ENCODE measurements around the gene SELL. TPM values are rescaled to one million over a fixed set of nuclear protein-coding genes. Genes with fewer than 3 reads are reported as not detected.
A peak's percentile ranks its signal among the peaks of the same experiment; 100 is the strongest.
"Not testable (repeated sequence)": the region's sequence is repeated elsewhere in the genome, so short reads cannot be mapped to it uniquely, and the experiment has no call there.

The SELL gene
- total RNA-seq, 2 experiments from 2014 or later, result 0.16 to 2.2 TPM

- H4K20me1 ChIP-seq (ENCODE audit: insufficient read depth, low read length), result no peaks in the 10 kb centered on the region
- H3K4me1 ChIP-seq (ENCODE audit: insufficient read depth, low read length, poor library complexity, severe bottlenecking), result peaks cover 44% of the 10 kb centered on the region
- no peaks in the 10 kb centered on the region for H3K36me3 ChIP-seq (ENCODE audit: insufficient read depth, low read length)
- no peak overlapping the region for H3K27ac ChIP-seq (ENCODE audit: low read depth, low read length, poor library complexity, severe bottlenecking)
- TF ChIP-seq, protein P1, sequence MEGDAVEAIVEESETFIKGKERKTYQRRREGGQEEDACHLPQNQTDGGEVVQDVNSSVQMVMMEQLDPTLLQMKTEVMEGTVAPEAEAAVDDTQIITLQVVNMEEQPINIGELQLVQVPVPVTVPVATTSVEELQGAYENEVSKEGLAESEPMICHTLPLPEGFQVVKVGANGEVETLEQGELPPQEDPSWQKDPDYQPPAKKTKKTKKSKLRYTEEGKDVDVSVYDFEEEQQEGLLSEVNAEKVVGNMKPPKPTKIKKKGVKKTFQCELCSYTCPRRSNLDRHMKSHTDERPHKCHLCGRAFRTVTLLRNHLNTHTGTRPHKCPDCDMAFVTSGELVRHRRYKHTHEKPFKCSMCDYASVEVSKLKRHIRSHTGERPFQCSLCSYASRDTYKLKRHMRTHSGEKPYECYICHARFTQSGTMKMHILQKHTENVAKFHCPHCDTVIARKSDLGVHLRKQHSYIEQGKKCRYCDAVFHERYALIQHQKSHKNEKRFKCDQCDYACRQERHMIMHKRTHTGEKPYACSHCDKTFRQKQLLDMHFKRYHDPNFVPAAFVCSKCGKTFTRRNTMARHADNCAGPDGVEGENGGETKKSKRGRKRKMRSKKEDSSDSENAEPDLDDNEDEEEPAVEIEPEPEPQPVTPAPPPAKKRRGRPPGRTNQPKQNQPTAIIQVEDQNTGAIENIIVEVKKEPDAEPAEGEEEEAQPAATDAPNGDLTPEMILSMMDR (conservative IDR thresholded peaks at IDR 0.05; ENCODE audit: low read length), result no peak
- TF ChIP-seq EZH2phosphoT487 (IDR thresholded peaks at IDR 0.05; ENCODE audit: borderline replicate concordance, low read depth, low read length), result no peak
- H3K9me3 ChIP-seq (ENCODE audit: low read length), result no peaks in the 10 kb centered on the region
- no peaks in the 10 kb centered on the region for H3K9me2 ChIP-seq (ENCODE audit: insufficient read depth, low read length)
- H3K79me2 ChIP-seq (ENCODE audit: insufficient read depth, low read depth, low read length), result no peaks in the 10 kb centered on the region
- intact Hi-C loops (cut with micrococcal nuclease; ENCODE audit: unreplicated experiment), result no loop called here
- no peak overlapping the region for H3K4me3 ChIP-seq (ENCODE audit: low read depth, low read length, poor library complexity, severe bottlenecking)
- no peak for DNase-seq (ENCODE audit: low spot score)
- H3K4me2 ChIP-seq (ENCODE audit: low read length), result peak overlapping the region; percentile 28; the same call in 1 of the 2 replicates
- peak overlapping the region; percentile 87 for H2AFZ ChIP-seq (ENCODE audit: low read length)
- BruUV-seq (replicated peaks), result no TSS peak
- ChIA-PET POLR2A (interaction anchor here (1.0 to 1.4 kb wide), 2 partner anchors 13 to 120 kb away, joined by 4 read pairs; a partner anchor contains a TSS), CTCF (ENCODE audit: unreplicated experiment) (no interaction called here)
Observed at GRCh38 chr1:169676001-169676400, 35.4 kb downstream of the SELL start.

GRCh38 chr1:169670836-169671235 is 40.6 kb downstream of the SELL start:
- H3K27ac ChIP-seq (ENCODE audit: low read depth, low read length, poor library complexity, severe bottlenecking), result no peak overlapping the region

DNA sequence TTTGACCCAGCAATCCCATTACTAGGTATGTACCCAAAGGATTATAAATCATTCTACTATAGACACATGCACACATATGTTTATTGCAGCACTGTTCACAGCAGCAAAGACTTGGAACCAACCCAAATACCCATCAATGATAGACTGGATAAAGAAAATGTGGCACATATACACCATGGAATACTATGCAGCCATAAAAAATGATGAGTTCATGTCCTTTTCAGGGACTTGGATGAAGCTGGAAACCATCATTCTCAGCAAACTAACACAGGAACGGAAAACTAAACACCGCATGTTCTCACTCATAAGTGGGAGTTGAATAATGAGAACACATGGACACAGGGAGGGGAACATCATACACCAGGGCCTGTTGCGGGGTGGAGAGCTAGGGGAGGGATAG is 41.2 kb downstream of the SELL start:
- H3K4me1 ChIP-seq (ENCODE audit: insufficient read depth, low read length, poor library complexity, severe bottlenecking); H3K4me2 ChIP-seq (ENCODE audit: low read length); H3K79me2 ChIP-seq (ENCODE audit: insufficient read depth, low read depth, low read length); H3K4me3 ChIP-seq (ENCODE audit: low read depth, low read length, poor library complexity, severe bottlenecking); intact Hi-C loops (cut with micrococcal nuclease; ENCODE audit: unreplicated experiment); H3K9me3 ChIP-seq (ENCODE audit: low read length); BruUV-seq (replicated peaks); H3K9me2 ChIP-seq (ENCODE audit: insufficient read depth, low read length); DNase-seq (ENCODE audit: low spot score); H3K27ac ChIP-seq (ENCODE audit: low read depth, low read length, poor library complexity, severe bottlenecking); H3K36me3 ChIP-seq (ENCODE audit: insufficient read depth, low read length); CTCF ChIA-PET (ENCODE audit: unreplicated experiment); H2AFZ ChIP-seq (ENCODE audit: low read length); H4K20me1 ChIP-seq (ENCODE audit: insufficient read depth, low read length): not testable (repeated sequence)
- POLR2A ChIA-PET, result interaction anchor here (0.6 to 0.7 kb wide), 2 partner anchors 26 to 163 kb away, joined by 3 to 4 read pairs; no protein-coding TSS in a partner anchor

More at GRCh38 chr1:169670836-169671235, 40.6 kb downstream of the SELL start:
- H2AFZ ChIP-seq (ENCODE audit: low read length), result no peak overlapping the region
- DNase-seq (ENCODE audit: low spot score), result no peak
- no peaks in the 10 kb centered on the region for H3K9me2 ChIP-seq (ENCODE audit: insufficient read depth, low read length)
- no TSS peak for BruUV-seq (replicated peaks)
- no peaks in the 10 kb centered on the region for H4K20me1 ChIP-seq (ENCODE audit: insufficient read depth, low read length)
- ChIA-PET CTCF (ENCODE audit: unreplicated experiment) (no interaction called here), POLR2A (interaction anchor here (0.6 to 0.7 kb wide), 2 partner anchors 9 to 26 kb away, joined by 3 read pairs; no protein-coding TSS in a partner anchor)
- no peak overlapping the region for H3K4me3 ChIP-seq (ENCODE audit: low read depth, low read length, poor library complexity, severe bottlenecking)
- intact Hi-C loops (cut with micrococcal nuclease; ENCODE audit: unreplicated experiment), result no loop called here
- TF ChIP-seq, protein P1 (conservative IDR thresholded peaks at IDR 0.05; ENCODE audit: low read length), result no peak
- no peak for TF ChIP-seq EZH2phosphoT487 (IDR thresholded peaks at IDR 0.05; ENCODE audit: borderline replicate concordance, low read depth, low read length)
- H3K36me3 ChIP-seq (ENCODE audit: insufficient read depth, low read length), result no peaks in the 10 kb centered on the region
- no peaks in the 10 kb centered on the region for H3K9me3 ChIP-seq (ENCODE audit: low read length)
- H3K4me1 ChIP-seq (ENCODE audit: insufficient read depth, low read length, poor library complexity, severe bottlenecking), result peaks cover 1% of the 10 kb centered on the region
- no peak overlapping the region for H3K4me2 ChIP-seq (ENCODE audit: low read length)
- H3K79me2 ChIP-seq (ENCODE audit: insufficient read depth, low read depth, low read length), result no peaks in the 10 kb centered on the region

GRCh38 chr1:169667699-169668596 is 43.5 kb downstream of the SELL start:
- POLR2A ChIA-PET; BruUV-seq (replicated peaks); CTCF ChIA-PET (ENCODE audit: unreplicated experiment); H3K4me2 ChIP-seq (ENCODE audit: low read length); intact Hi-C loops (cut with micrococcal nuclease; ENCODE audit: unreplicated experiment); H3K27ac ChIP-seq (ENCODE audit: low read depth, low read length, poor library complexity, severe bottlenecking); H4K20me1 ChIP-seq (ENCODE audit: insufficient read depth, low read length); DNase-seq (ENCODE audit: low spot score); H3K79me2 ChIP-seq (ENCODE audit: insufficient read depth, low read depth, low read length); H3K36me3 ChIP-seq (ENCODE audit: insufficient read depth, low read length); H3K9me2 ChIP-seq (ENCODE audit: insufficient read depth, low read length); H3K9me3 ChIP-seq (ENCODE audit: low read length); H3K4me3 ChIP-seq (ENCODE audit: low read depth, low read length, poor library complexity, severe bottlenecking); H3K4me1 ChIP-seq (ENCODE audit: insufficient read depth, low read length, poor library complexity, severe bottlenecking): not testable (repeated sequence)
- H2AFZ ChIP-seq (ENCODE audit: low read length), result peak overlapping the region; percentile 68

DNA sequence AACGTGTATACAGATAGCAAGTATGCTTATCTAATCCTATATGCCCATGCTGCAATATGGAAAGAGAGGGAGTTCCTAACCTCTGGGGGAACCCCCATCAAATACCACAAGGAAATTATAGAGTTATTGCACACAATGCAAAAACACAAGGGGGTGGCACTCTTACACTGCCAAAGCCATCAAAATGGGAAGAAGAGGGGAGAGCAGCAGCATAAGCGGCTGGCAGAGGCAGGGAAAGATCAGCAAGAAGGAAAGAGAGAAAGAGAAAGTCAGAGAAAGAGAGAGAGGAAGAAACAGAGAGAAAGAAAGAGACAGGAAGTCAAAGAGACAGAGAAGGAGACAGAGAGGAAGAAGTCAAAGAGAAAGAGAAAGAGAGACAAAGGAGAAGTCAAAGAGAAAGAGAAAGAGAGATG is 44.2 kb downstream of the SELL start:
- H3K9me2 ChIP-seq (ENCODE audit: insufficient read depth, low read length); H3K4me3 ChIP-seq (ENCODE audit: low read depth, low read length, poor library complexity, severe bottlenecking); POLR2A ChIA-PET; DNase-seq (ENCODE audit: low spot score); BruUV-seq (replicated peaks); H3K9me3 ChIP-seq (ENCODE audit: low read length); H3K36me3 ChIP-seq (ENCODE audit: insufficient read depth, low read length); intact Hi-C loops (cut with micrococcal nuclease; ENCODE audit: unreplicated experiment); H4K20me1 ChIP-seq (ENCODE audit: insufficient read depth, low read length); H3K4me1 ChIP-seq (ENCODE audit: insufficient read depth, low read length, poor library complexity, severe bottlenecking); H3K4me2 ChIP-seq (ENCODE audit: low read length); CTCF ChIA-PET (ENCODE audit: unreplicated experiment); H3K79me2 ChIP-seq (ENCODE audit: insufficient read depth, low read depth, low read length); H3K27ac ChIP-seq (ENCODE audit: low read depth, low read length, poor library complexity, severe bottlenecking): not testable (repeated sequence)
- peak overlapping the region; percentile 68 for H2AFZ ChIP-seq (ENCODE audit: low read length)
